ENCODE measurements around the gene FCRL6. TPM values are rescaled to one million over a fixed set of nuclear protein-coding genes. Genes with fewer than 3 reads are reported as not detected.

FCRL6 gene
- total RNA-seq, 4 donors from 2014 or later = 0.71 to 1.1 TPM; not detected in 2

DNA sequence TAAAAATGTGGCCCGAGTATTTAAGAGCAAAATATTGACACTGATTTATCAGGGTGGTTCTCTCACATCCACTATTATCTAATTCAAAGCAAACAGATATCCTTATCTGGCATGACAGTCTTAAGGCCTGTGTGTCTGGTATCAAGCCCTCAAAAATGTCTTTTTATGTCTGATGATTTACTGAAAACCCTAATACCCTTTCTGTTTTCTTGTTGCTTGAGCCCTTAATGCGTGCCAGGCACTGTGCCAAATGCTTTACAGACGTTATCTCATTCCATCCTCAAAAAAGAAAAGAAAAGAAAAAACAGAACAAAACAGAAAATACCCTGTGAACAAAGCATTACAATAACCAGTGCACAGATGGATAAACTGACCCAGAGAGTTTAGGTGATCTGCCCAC lies 15.7 kb upstream of the FCRL6 start:
- Histone ChIP-seq H3K27ac (no peak overlapping the region), H3K9me3 (no peaks in the 10 kb centered on the region), H3K4me3 (replicated peaks in 1 of 3) (no peak overlapping the region), H3K36me3 (no peaks in the 10 kb centered on the region), H3K27me3 (no peaks in the 10 kb centered on the region), H3K4me1 (peaks cover 4 to 8% of the 10 kb centered on the region in 2 donors)
- intact Hi-C loops (cut with DNase I) = no loop called here
- TF ChIP-seq, protein P1, sequence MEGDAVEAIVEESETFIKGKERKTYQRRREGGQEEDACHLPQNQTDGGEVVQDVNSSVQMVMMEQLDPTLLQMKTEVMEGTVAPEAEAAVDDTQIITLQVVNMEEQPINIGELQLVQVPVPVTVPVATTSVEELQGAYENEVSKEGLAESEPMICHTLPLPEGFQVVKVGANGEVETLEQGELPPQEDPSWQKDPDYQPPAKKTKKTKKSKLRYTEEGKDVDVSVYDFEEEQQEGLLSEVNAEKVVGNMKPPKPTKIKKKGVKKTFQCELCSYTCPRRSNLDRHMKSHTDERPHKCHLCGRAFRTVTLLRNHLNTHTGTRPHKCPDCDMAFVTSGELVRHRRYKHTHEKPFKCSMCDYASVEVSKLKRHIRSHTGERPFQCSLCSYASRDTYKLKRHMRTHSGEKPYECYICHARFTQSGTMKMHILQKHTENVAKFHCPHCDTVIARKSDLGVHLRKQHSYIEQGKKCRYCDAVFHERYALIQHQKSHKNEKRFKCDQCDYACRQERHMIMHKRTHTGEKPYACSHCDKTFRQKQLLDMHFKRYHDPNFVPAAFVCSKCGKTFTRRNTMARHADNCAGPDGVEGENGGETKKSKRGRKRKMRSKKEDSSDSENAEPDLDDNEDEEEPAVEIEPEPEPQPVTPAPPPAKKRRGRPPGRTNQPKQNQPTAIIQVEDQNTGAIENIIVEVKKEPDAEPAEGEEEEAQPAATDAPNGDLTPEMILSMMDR (IDR thresholded peaks at IDR 0.05) = no peak
- no peak for TF ChIP-seq POLR2A (IDR thresholded peaks at IDR 0.05)
- WGBS, 2 donors = 56 to 62% methylated on average over 3 of the region's 3 CpGs
- DNase-seq = no peak

DNA sequence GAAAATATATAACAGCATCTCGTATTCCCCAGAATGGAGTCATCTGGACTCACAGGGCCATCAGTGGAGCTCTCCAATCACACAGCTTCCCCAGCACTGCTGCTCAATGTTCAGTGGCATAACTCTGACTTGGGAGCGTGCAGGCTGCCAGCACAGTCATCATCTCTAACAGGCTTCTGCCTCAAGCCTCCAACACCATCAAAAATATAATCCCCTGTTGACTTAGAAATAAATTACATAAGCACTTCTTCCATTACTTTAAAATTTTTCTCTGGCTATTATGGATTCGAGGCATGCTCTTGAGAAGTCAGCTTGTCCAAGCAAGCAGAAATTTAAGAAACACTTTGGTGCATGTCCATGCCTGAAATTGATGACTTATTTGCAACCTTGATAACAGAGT lies 15.2 kb upstream of the FCRL6 start:
- Histone ChIP-seq H3K27ac (no peak overlapping the region), H3K4me3 (replicated peaks in 1 of 3) (no peak overlapping the region), H3K9me3 (no peaks in the 10 kb centered on the region), H3K36me3 (no peaks in the 10 kb centered on the region), H3K4me1 (peaks cover 0 to 3% of the 10 kb centered on the region in 2 donors), H3K27me3 (no peaks in the 10 kb centered on the region)
- DNase-seq = no peak
- whole genome bisulfite sequencing, 2 donors = 50 to 63% methylated on average over 3 of the region's 3 CpGs
- no peak for TF ChIP-seq POLR2A (IDR thresholded peaks at IDR 0.05)
- TF ChIP-seq, protein P1 (IDR thresholded peaks at IDR 0.05) = no peak
- intact Hi-C loops (cut with DNase I) = no loop called here

DNA sequence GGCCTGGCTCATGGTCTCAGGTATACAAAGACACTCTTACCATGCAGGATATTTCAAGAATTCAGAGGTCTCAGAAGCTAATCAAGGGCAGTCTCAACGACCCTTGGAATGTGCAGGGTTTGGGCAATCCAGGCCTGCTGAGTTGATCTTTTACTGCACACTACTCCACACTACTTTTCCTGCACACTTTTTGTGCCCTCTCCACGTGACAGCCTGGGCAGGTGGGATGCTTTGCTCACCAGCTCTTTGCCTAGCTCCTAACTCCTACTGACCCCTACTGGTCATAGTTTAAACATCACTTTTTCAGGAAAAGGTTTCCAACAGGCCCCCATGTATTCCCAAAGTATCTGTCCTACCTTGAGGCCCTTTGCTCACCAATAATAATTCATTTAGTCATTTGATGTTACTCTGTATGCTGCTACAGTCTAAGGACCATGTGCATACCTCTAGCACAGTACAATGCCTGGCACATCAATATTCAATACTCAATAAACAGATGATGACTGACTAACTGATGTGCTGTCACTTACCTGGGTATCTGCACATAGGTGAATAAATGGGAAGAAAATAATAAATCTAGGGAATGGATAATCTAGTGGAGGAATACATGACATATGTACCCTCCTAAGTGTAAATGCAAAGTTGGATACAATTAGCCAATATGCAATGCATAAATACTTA lies 11.8 kb upstream of the FCRL6 start:
- H3K4me1 ChIP-seq = no peaks in the 10 kb centered on the region
- H3K27me3 ChIP-seq = no peaks in the 10 kb centered on the region
- TF ChIP-seq, protein P1 (IDR thresholded peaks at IDR 0.05) = peak in 5 of 6 experiments; percentile 26 to 50 (median 39)
- TF ChIP-seq POLR2A (IDR thresholded peaks at IDR 0.05) = no peak
- no peak overlapping the region for H3K27ac ChIP-seq
- H3K36me3 ChIP-seq = no peaks in the 10 kb centered on the region
- intact Hi-C loops (cut with DNase I) = loop anchor here (10.0 kb wide), 1 partner anchor 224 kb away; no protein-coding TSS in a partner anchor
- DNase-seq = peak in 1 of 2 donors; percentile 14
- no peak overlapping the region for H3K4me3 ChIP-seq (replicated peaks in 1 of 3)
- no peaks in the 10 kb centered on the region for H3K9me3 ChIP-seq
- 5 to 10% methylated on average over 2 of the region's 2 CpGs for WGBS, 2 donors

DNA sequence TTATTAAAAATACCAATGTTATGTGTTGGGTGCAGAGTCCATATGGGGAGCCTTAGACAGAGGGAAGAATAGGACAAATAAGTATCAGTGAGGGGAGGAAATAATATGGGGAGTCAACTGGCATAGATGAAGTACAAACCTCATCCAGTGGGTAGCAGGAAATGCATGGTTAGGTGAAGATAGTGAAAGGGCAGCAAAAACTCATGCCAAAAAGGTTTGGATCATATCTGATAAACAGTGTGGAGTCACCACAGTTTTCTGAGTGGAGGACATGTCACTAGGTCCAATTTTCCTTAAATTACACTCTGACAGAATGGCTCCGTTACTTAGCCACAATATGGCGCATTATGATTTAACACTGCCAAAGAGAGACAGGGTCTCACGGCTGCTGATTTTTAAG lies 11.1 kb upstream of the FCRL6 start:
- Histone ChIP-seq H3K9me3 (no peaks in the 10 kb centered on the region), H3K4me3 (replicated peaks in 1 of 3) (no peak overlapping the region), H3K36me3 (no peaks in the 10 kb centered on the region), H3K27ac (no peak overlapping the region), H3K27me3 (no peaks in the 10 kb centered on the region), H3K4me1 (peaks cover 0 to 2% of the 10 kb centered on the region in 2 donors)
- no peak for DNase-seq
- TF ChIP-seq, protein P1 (IDR thresholded peaks at IDR 0.05) = no peak
- TF ChIP-seq POLR2A (IDR thresholded peaks at IDR 0.05) = no peak
- intact Hi-C loops (cut with DNase I) = loop anchor here (10.0 kb wide), 1 partner anchor 224 kb away; no protein-coding TSS in a partner anchor
- 75 to 78% methylated on average over 3 of the region's 3 CpGs for WGBS, 2 donors

DNA sequence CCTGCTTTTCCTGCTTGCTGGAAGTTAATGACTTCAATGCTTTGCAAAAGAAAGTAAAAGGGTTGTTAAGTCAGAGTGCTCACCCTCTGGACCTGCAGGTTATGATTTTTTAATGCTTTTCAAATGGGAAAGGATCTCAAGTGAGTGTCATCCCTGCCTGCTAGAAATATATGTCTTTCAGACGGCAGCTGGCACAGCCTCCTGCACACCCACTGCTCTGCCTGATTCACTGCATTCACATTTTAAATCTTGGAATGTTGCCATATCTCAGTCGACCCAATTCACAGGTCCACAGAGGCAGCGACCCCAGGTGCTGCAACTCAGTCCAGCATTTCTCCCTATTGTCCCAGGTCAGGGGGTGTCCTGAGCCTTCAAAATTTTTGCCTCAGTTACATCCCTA lies 10.7 kb upstream of the FCRL6 start:
- H3K27me3 ChIP-seq = no peaks in the 10 kb centered on the region
- no peak for DNase-seq
- H3K27ac ChIP-seq = no peak overlapping the region
- H3K9me3 ChIP-seq = no peaks in the 10 kb centered on the region
- peaks cover 0 to 2% of the 10 kb centered on the region in 2 donors for H3K4me1 ChIP-seq
- intact Hi-C loops (cut with DNase I) = loop anchor here (10.0 kb wide), 1 partner anchor 223 kb away; no protein-coding TSS in a partner anchor
- H3K36me3 ChIP-seq = no peaks in the 10 kb centered on the region
- no peak overlapping the region for H3K4me3 ChIP-seq (replicated peaks in 1 of 3)
- TF ChIP-seq, protein P1 (IDR thresholded peaks at IDR 0.05) = no peak
- TF ChIP-seq POLR2A (IDR thresholded peaks at IDR 0.05) = no peak
- 29 to 38% methylated on average over 3 of the region's 3 CpGs for WGBS, 2 donors

Data from thyroid gland (tissue), 4 donors.